Metanephros (tissue), 1 donor: ENCODE results near the gene ARGLU1. TPM values are rescaled to one million over a fixed set of nuclear protein-coding genes. Genes with fewer than 3 reads are reported as not detected.

Experiments used
- total RNA-seq: library from RNA; depleted of rRNA; stranded (reverse); fragments of >200 nt; gene quantifications from one replicate; pipeline ENCODE4 v1.2.3, GENCODE V29; 2014

ARGLU1 gene
- total RNA-seq, result 112 TPM

GRCh38 chr13:106567474-106568298 lies at the start of gene ARGLU1:
Gene ARGLU1 (minus strand): TSS chr13:106568137. CDS start chr13:106567919, 218 bp downstream.

GRCh38 chr13:106535552-106536243 lies 32.2 kb downstream of the ARGLU1 start, which contains the start of gene EFNB2:
Gene EFNB2 (minus strand): TSS chr13:106535662. CDS start chr13:106534964, 698 bp downstream.

Other genes starting within 250 kb of the ARGLU1 start
- 57.2 TPM for gene EFNB2, start 32.5 kb downstream of the ARGLU1 start, total RNA-seq